T-helper 2 cell treated with Interferon-gamma antibody and Interleukin-4, amounts not matched to agents 100 ng/mL and 5 ng/mL, for 36 hours (primary cell): ENCODE data around the gene PPIE. TPM values are rescaled to one million over a fixed set of nuclear protein-coding genes. Genes with fewer than 3 reads are reported as not detected.
"Not testable (repeated sequence)": the region's sequence is repeated elsewhere in the genome, so short reads cannot be mapped to it uniquely, and the experiment has no call there.

ENCODE experiments used
- intact Hi-C: fragments of 100-400 bp; cut with micrococcal nuclease; formaldehyde crosslinking; loops from one replicate; pipeline ENCODE4 v1.15.1; 2023
- total RNA-seq: library from RNA; stranded (reverse); gene quantifications from 2 replicates; pipeline ENCODE4 v1.2.3, GENCODE V29; 2022

PPIE gene
- total RNA-seq, 1 donor from 2014 or later: 65.6 TPM

GRCh38 chr1:39776400-39776713, 37.7 kb downstream of the PPIE start:
- intact Hi-C loops: no loop called here

GRCh38 chr1:39776886-39777285, 38.2 kb downstream of the PPIE start:
- intact Hi-C loops: no loop called here

- intact Hi-C loops: no loop called here
Observed at GRCh38 chr1:39777306-39777705, 38.6 kb downstream of the PPIE start.

- intact Hi-C loops: not testable (repeated sequence)
Observed at GRCh38 chr1:39777896-39778295, 39.2 kb downstream of the PPIE start.

GRCh38 chr1:39778463-39779099, 39.9 kb downstream of the PPIE start:
- intact Hi-C loops: not testable (repeated sequence)

- intact Hi-C loops: no loop called here
Observed at GRCh38 chr1:39779137-39779536, 40.5 kb downstream of the PPIE start.

- intact Hi-C loops: no loop called here
Observed at GRCh38 chr1:39779821-39780220, 41.1 kb downstream of the PPIE start.

- intact Hi-C loops: no loop called here
Observed at GRCh38 chr1:39781349-39781715, 42.6 kb downstream of the PPIE start.

GRCh38 chr1:39782103-39782502, 43.4 kb downstream of the PPIE start:
- intact Hi-C loops: no loop called here

GRCh38 chr1:39782685-39783084, 44.0 kb downstream of the PPIE start:
- intact Hi-C loops: not testable (repeated sequence)

GRCh38 chr1:39786303-39787107, 47.8 kb downstream of the PPIE start:
- intact Hi-C loops: loop anchor here (5.0 kb wide), 1 partner anchor 49 kb away; the partner anchor contains the start of gene PPIE

GRCh38 chr1:39787108-39787375, 48.4 kb downstream of the PPIE start:
- intact Hi-C loops: loop anchor here (5.0 kb wide), 1 partner anchor 50 kb away; the partner anchor contains the start of gene PPIE

- intact Hi-C loops: loop anchor here (5.0 kb wide), 1 partner anchor 50 kb away; the partner anchor contains the start of gene PPIE
Observed at GRCh38 chr1:39787468-39787867, 48.8 kb downstream of the PPIE start.

GRCh38 chr1:39787964-39788363, 49.3 kb downstream of the PPIE start:
- intact Hi-C loops: loop anchor here (5.0 kb wide), 1 partner anchor 51 kb away; the partner anchor contains the start of gene PPIE

- intact Hi-C loops: loop anchor here (5.0 kb wide), 1 partner anchor 51 kb away; the partner anchor contains the start of gene PPIE
Observed at GRCh38 chr1:39788426-39788757, 49.7 kb downstream of the PPIE start.

- intact Hi-C loops: loop anchor here (1.0 to 5.0 kb wide), 2 partner anchors 10 to 52 kb away; partner anchors contain the start of gene PPIE
Observed at GRCh38 chr1:39788758-39789570, 50.3 kb downstream of the PPIE start, which contains the start of gene BMP8B. TSS of gene BMP8B (minus strand) at chr1:39788865. CDS start at chr1:39788485, 380 bp downstream.

GRCh38 chr1:39789571-39790110, 51.0 kb downstream of the PPIE start:
- intact Hi-C loops: loop anchor here (1.0 to 10.0 kb wide), 3 partner anchors 10 to 185 kb away; partner anchors contain the start of gene PPIE

GRCh38 chr1:39791838-39792237, 53.2 kb downstream of the PPIE start:
- intact Hi-C loops: loop anchor here (10.0 kb wide), 1 partner anchor 187 kb away; no protein-coding TSS in a partner anchor

- intact Hi-C loops: loop anchor here (10.0 kb wide), 1 partner anchor 191 kb away; no protein-coding TSS in a partner anchor
Observed at GRCh38 chr1:39795651-39796050, 57.0 kb downstream of the PPIE start.

- intact Hi-C loops: loop anchor here (1.0 to 10.0 kb wide), 2 partner anchors 10 to 194 kb away; no protein-coding TSS in a partner anchor
Observed at GRCh38 chr1:39798859-39799769, 60.4 kb downstream of the PPIE start.
